Activated naive CD8-positive, alpha-beta T cell (primary cell): ENCODE results near the gene GPT2.

ENCODE experiments used
- H3K27ac Mint-ChIP-seq: one replicate; pipeline ENCODE4 v1.8.0; 2021; ENCODE audit warnings: mixed read lengths
- H3K27me3 Mint-ChIP-seq: one replicate; pipeline ENCODE4 v1.8.0; 2021; ENCODE audit warnings: mixed read lengths
- H3K36me3 Mint-ChIP-seq: one replicate; pipeline ENCODE4 v1.8.0; 2021; ENCODE audit warnings: mixed read lengths
- H3K4me1 Mint-ChIP-seq: one replicate; pipeline ENCODE4 v1.8.0; 2021; ENCODE audit warnings: low read depth, mixed read lengths
- H3K4me3 Mint-ChIP-seq: one replicate; pipeline ENCODE4 v1.8.0; 2021; ENCODE audit warnings: mild to moderate bottlenecking, mixed read lengths
- H3K9me3 Mint-ChIP-seq: one replicate; pipeline ENCODE4 v1.8.0; 2021; ENCODE audit warnings: low read depth, mixed read lengths

GPT2 gene, protein sequence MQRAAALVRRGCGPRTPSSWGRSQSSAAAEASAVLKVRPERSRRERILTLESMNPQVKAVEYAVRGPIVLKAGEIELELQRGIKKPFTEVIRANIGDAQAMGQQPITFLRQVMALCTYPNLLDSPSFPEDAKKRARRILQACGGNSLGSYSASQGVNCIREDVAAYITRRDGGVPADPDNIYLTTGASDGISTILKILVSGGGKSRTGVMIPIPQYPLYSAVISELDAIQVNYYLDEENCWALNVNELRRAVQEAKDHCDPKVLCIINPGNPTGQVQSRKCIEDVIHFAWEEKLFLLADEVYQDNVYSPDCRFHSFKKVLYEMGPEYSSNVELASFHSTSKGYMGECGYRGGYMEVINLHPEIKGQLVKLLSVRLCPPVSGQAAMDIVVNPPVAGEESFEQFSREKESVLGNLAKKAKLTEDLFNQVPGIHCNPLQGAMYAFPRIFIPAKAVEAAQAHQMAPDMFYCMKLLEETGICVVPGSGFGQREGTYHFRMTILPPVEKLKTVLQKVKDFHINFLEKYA

DNA sequence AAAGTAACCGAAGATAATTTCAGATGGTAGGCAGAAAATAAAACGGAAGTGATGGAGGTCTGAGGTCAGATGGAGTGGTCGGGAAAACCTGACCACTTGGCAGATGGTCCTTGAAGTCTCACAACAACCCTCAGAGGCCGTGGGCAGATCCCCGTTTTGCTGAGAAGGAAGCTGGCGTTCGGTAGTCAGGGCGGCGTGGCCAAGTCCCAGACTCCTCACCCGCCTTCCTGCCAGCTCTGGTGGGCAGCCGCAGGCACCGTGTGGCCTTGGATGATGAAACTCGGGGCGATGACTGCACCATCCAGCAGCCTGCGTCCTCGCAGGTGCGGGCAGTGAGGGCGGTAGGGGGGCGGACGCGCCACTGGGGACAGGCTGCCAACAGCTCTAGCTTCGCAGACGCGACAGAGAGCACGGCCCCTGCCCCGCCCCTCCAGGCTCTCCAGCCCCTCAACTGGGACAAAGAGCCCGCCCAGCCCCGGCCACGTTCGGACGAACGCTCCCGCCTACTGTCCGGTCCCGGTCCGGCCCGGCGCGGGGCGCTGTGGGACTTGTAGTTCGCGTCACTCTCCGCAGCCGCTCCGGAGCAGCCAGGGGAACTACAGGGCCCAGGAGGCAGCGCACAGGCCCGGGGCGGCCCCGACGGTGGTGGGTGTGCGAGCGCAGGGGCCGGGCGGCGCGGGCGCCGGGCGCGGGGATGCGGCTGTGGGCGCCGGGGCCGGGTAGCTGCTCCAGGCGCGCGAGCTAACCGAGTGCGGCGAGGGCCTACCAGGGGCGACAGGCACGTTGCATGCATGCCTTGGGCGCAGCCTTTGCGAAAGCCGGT, at the start of gene GPT2:
Gene GPT2, plus strand, starts transcription at position 673 of the 823 bp plus-strand sequence. CDS start 354 bp downstream, outside the sequence.
- Mint-ChIP-seq H3K4me3 (peak within 1 kb of the TSS; percentile 91), H3K9me3 (no peaks in the 10 kb centered on the region), H3K4me1 (peaks cover 10% of the 10 kb centered on the region), H3K27ac (peak within 1 kb of the TSS; percentile 84), H3K36me3 (peaks cover 2% of the 10 kb centered on the region), H3K27me3 (peaks cover 4% of the 10 kb centered on the region)

DNA sequence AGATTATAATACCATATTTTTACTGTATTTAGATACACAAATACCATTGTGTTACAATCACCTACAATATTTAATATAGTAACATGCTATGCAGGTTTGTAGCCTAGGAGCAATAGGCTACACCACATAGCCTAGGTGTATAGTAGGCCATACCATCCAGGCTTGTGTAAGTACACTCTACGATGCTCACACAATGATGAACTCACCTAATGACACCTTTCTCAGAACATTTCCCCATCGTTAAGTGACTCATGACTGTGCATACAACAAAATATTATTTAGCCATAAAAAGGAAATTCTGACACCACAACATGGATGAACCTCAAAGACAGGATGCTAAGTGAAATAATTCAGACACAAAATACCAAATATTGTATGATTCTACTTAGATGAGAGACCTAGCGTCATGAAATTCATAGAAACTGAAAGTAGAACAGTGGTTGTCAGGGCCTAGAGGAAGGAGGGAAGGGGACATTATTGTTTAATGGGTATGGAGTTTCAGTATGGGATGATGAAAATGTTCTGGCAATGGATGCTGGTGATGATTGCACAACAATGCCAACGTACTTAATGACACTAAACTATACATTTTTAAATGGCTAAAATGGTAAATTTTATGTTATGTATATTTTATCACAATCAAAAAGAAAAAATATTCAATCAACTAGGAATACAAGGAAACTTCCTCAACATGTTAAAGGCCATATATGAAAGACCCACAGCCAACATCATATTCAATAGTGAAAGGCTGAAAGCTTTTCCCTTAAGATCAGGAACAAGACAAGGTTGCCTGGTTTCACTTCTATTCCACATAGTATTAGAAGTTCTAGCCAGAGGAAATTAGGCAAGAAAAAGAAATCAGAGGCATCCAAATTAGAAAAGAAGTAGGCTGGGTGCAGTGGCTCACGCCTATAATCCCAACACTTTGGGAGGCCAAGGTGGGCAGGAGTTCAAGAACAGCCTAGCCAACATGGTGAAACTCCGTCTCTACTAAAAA, 47.3 kb upstream of the GPT2 start:
- Mint-ChIP-seq H3K36me3 (no peaks in the 10 kb centered on the region), H3K27ac (no peak overlapping the region), H3K27me3 (no peaks in the 10 kb centered on the region), H3K9me3 (peaks cover 1% of the 10 kb centered on the region), H3K4me1 (no peaks in the 10 kb centered on the region), H3K4me3 (no peak overlapping the region)

GRCh38 chr16:46839986-46840443, 44.1 kb upstream of the GPT2 start:
- H3K36me3 Mint-ChIP-seq = no peaks in the 10 kb centered on the region
- H3K27me3 Mint-ChIP-seq = peaks cover 2% of the 10 kb centered on the region
- no peak overlapping the region for H3K4me3 Mint-ChIP-seq
- peaks cover 6% of the 10 kb centered on the region for H3K9me3 Mint-ChIP-seq
- H3K27ac Mint-ChIP-seq = no peak overlapping the region
- no peaks in the 10 kb centered on the region for H3K4me1 Mint-ChIP-seq

- no peak overlapping the region for H3K4me3 Mint-ChIP-seq
- H3K4me1 Mint-ChIP-seq = no peaks in the 10 kb centered on the region
- H3K9me3 Mint-ChIP-seq = peaks cover 6% of the 10 kb centered on the region
- H3K36me3 Mint-ChIP-seq = no peaks in the 10 kb centered on the region
- H3K27ac Mint-ChIP-seq = no peak overlapping the region
- H3K27me3 Mint-ChIP-seq = peaks cover 3% of the 10 kb centered on the region
Observed at GRCh38 chr16:46842192-46842895, 41.8 kb upstream of the GPT2 start.

- peaks cover 6% of the 10 kb centered on the region for H3K9me3 Mint-ChIP-seq
- H3K27me3 Mint-ChIP-seq = peaks cover 4% of the 10 kb centered on the region
- H3K4me1 Mint-ChIP-seq = no peaks in the 10 kb centered on the region
- no peak overlapping the region for H3K27ac Mint-ChIP-seq
- no peak overlapping the region for H3K4me3 Mint-ChIP-seq
- H3K36me3 Mint-ChIP-seq = no peaks in the 10 kb centered on the region
Observed at GRCh38 chr16:46843898-46844642, 40.1 kb upstream of the GPT2 start.

GRCh38 chr16:46844771-46845170, 39.4 kb upstream of the GPT2 start:
- Mint-ChIP-seq H3K36me3 (no peaks in the 10 kb centered on the region), H3K27me3 (peaks cover 4% of the 10 kb centered on the region), H3K4me1 (no peaks in the 10 kb centered on the region), H3K4me3 (no peak overlapping the region), H3K27ac (no peak overlapping the region), H3K9me3 (peaks cover 6% of the 10 kb centered on the region)

GRCh38 chr16:46845952-46846351, 38.2 kb upstream of the GPT2 start:
- H3K9me3 Mint-ChIP-seq = peaks cover 6% of the 10 kb centered on the region
- H3K27me3 Mint-ChIP-seq = peaks cover 4% of the 10 kb centered on the region
- no peak overlapping the region for H3K4me3 Mint-ChIP-seq
- no peak overlapping the region for H3K27ac Mint-ChIP-seq
- H3K36me3 Mint-ChIP-seq = no peaks in the 10 kb centered on the region
- no peaks in the 10 kb centered on the region for H3K4me1 Mint-ChIP-seq

GRCh38 chr16:46848768-46849764, 35.1 kb upstream of the GPT2 start:
- Mint-ChIP-seq H3K4me1 (no peaks in the 10 kb centered on the region), H3K27ac (no peak overlapping the region), H3K36me3 (no peaks in the 10 kb centered on the region), H3K4me3 (no peak overlapping the region), H3K27me3 (peaks cover 4% of the 10 kb centered on the region), H3K9me3 (no peaks in the 10 kb centered on the region)

- Mint-ChIP-seq H3K36me3 (peaks cover 2% of the 10 kb centered on the region), H3K9me3 (no peaks in the 10 kb centered on the region)
Observed at GRCh38 chr16:46850619-46851555, 33.3 kb upstream of the GPT2 start.

GRCh38 chr16:46852130-46852529, 32.0 kb upstream of the GPT2 start:
- H3K9me3 Mint-ChIP-seq = no peaks in the 10 kb centered on the region

More at GRCh38 chr16:46850619-46851555, 33.3 kb upstream of the GPT2 start:
- H3K4me1 Mint-ChIP-seq = no peaks in the 10 kb centered on the region
- H3K4me3 Mint-ChIP-seq = no peak overlapping the region
- no peak overlapping the region for H3K27ac Mint-ChIP-seq
- H3K27me3 Mint-ChIP-seq = peaks cover 2% of the 10 kb centered on the region

DNA sequence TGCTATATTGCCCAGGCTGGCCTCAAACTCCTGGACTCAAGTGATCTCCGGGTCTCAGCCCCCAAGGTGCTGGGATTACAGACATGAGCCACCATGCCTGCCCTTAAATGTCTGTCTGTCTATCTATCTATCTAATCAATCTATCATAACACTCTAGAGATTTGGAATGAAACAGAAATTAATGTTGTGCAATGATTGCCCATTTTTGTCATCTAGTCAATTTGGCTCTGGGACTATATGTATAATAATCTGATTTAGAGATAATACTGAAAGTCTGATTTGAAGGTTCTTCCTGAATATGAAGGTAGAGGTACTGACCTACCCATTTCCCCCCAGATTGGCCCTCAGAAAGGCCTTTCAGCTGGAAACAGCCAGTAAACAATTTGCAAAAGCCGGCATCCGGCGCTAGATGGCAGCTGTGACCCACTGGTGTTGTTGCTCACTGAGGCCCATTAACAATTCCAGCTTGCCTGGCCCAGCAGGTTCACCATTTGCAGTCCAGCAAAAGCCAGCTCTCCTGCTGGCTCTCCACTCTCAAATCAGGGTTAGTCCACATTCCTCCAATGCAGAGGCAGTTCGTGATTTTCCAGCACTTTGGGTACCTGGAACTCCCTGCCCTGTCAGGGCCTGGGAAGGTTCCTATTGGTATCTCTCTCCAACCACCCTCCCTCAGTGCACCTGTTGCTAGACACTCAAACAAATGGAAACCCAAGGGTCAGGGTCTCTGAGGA, 30.3 kb upstream of the GPT2 start:
- Mint-ChIP-seq H3K4me3 (no peak overlapping the region), H3K27me3 (peaks cover 1% of the 10 kb centered on the region), H3K27ac (no peak overlapping the region), H3K9me3 (no peaks in the 10 kb centered on the region), H3K4me1 (no peaks in the 10 kb centered on the region), H3K36me3 (peaks cover 2% of the 10 kb centered on the region)

More at GRCh38 chr16:46852130-46852529, 32.0 kb upstream of the GPT2 start:
- Mint-ChIP-seq H3K36me3 (peaks cover 2% of the 10 kb centered on the region), H3K4me1 (no peaks in the 10 kb centered on the region), H3K27ac (no peak overlapping the region), H3K4me3 (no peak overlapping the region), H3K27me3 (peaks cover 2% of the 10 kb centered on the region)
